ENCODE data around the gene GRAP2. TPM values are rescaled to one million over a fixed set of nuclear protein-coding genes. Genes with fewer than 3 reads are reported as not detected.

The GRAP2 gene
- total and polyA plus RNA-seq, 2 experiments from 2014 or later = 0.42 TPM; not detected in 1

GRCh38 chr22:39966470-39966869 is 65.6 kb downstream of the GRAP2 start (continued):
- no peak for TF ChIP-seq ZNF462 (CRISPR knock-in tag; IDR thresholded peaks at IDR 0.05)
- no peak for TF ChIP-seq ZNF331 (CRISPR knock-in tag; IDR thresholded peaks at IDR 0.05; ENCODE audit: low read depth)
- TF ChIP-seq EZH2phosphoT487 (IDR thresholded peaks at IDR 0.05; ENCODE audit: unreplicated experiment) = no peak
- no peak for TF ChIP-seq STAT1 (IDR thresholded peaks at IDR 0.05; ENCODE audit: unreplicated experiment)
- no peak for TF ChIP-seq POLR2AphosphoS5 (IDR thresholded peaks at IDR 0.05; ENCODE audit: low read depth)
- TF ChIP-seq ETS1 (IDR thresholded peaks at IDR 0.05) = no peak
- TF ChIP-seq CTCF (conservative IDR thresholded peaks at IDR 0.05; ENCODE audit: low read depth in 2 of 2) = no peak
